ENCODE measurements around the gene USP34. TPM values are rescaled to one million over a fixed set of nuclear protein-coding genes. Genes with fewer than 3 reads are reported as not detected.
A peak's percentile ranks its signal among the peaks of the same experiment; 100 is the strongest.

The USP34 gene
- total and polyA plus RNA-seq, 2 of the 8 experiments (the other 6 are each of a cell fraction or from before 2014, with no cell fraction given): 56.7 to 91.7 TPM

DNA sequence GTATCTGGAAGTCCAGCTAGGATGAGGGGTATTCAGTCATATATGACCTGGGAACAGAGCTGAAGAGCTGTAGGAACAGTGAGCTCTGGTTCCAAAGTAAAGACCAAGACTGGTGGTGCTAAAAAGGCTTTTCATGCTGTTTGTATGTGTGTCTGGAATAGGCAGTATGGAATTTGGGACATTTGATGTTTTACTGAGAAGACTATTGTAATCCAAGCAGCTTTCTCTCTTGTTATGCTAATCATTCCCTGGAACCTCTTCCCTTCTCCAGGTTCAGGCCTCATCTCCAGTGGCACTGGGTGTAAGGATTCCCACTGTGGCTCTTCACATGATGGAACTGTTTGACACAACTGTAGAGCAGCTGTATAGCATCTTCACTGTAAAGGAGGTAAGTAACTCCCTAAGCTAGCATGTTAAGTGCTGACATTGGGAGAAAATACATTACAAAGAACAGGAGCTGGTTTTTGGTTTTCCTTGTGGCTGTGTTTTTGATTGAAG lies 285.6 kb downstream of the USP34 start:
- Histone ChIP-seq H2AK5ac (ENCODE audit: low read depth, low read length) (no peak overlapping the region), H3K27me3 (replicated peaks in 1 of 4; ENCODE audit: control insufficient read depth in 3 of 4, extremely low read depth in 1 of 4, insufficient read depth in 3 of 4, low read length in 3 of 4) (no peaks in the 10 kb centered on the region), H3K79me2 (ENCODE audit: control insufficient read depth in 1 of 2, insufficient read depth in 2 of 2, low read length in 2 of 2) (no peaks in the 10 kb centered on the region), H3K56ac (replicated peaks; ENCODE audit: insufficient read length, low read depth, low read length) (no peak overlapping the region), H3K18ac (ENCODE audit: extremely low read depth, low read length) (no peak overlapping the region), H3K4me3 (ENCODE audit: extremely low read depth in 1 of 4, insufficient read depth in 2 of 4, low read depth in 3 of 4, low read length in 4 of 4) (no peak overlapping the region; a peak in 1 of 8 replicates), H4K5ac (ENCODE audit: insufficient read length, low read depth, low read length) (no peak overlapping the region), H3K79me1 (ENCODE audit: low read depth, low read length) (no peaks in the 10 kb centered on the region; the same call in 1 of the 2 replicates), H3K4ac (replicated peaks; ENCODE audit: insufficient read length, low read depth, low read length) (no peak overlapping the region), H3K4me1 (replicated peaks in 1 of 4; ENCODE audit: control insufficient read depth in 3 of 4, insufficient read depth in 4 of 4, low read length in 3 of 4) (peaks cover 0 to 7% (median 3%) of the 10 kb centered on the region in 4 experiments; a peak in 3 of 7 replicates), H3K9me3 (ENCODE audit: insufficient read depth in 2 of 2, low read depth in 1 of 2, low read length in 1 of 2) (no peaks in the 10 kb centered on the region), H2BK120ac (replicated peaks; ENCODE audit: low read depth, low read length) (no peak overlapping the region), H3K23ac (ENCODE audit: insufficient read length) (no peak overlapping the region), H3K14ac (ENCODE audit: insufficient read length) (no peak overlapping the region), H4K8ac (ENCODE audit: extremely low read depth, insufficient read depth, low read length) (no peak overlapping the region), H3K36me3 (ENCODE audit: control insufficient read depth in 2 of 4, insufficient read depth in 4 of 4, low read length in 3 of 4) (peaks cover 17 to 93% (median 57%) of the 10 kb centered on the region in 4 experiments), H3K23me2 (ENCODE audit: low read depth, low read length) (no peaks in the 10 kb centered on the region; the same call in 1 of the 2 replicates), H2BK20ac (ENCODE audit: low read length) (no peak overlapping the region), H3K9ac (replicated peaks in 1 of 4; ENCODE audit: extremely low read depth in 1 of 4, low read depth in 3 of 4, low read length in 3 of 4) (no peak overlapping the region; a peak in 1 of 7 replicates), H4K20me1 (replicated peaks in 1 of 2; ENCODE audit: control insufficient read depth in 1 of 2, insufficient read depth in 2 of 2, low read length in 2 of 2) (peaks cover 2 to 3% of the 10 kb centered on the region in 2 experiments), H4K91ac (replicated peaks; ENCODE audit: insufficient read length, low read length) (no peak overlapping the region), H3K27ac (ENCODE audit: low read depth, low read length) (no peak overlapping the region), H2BK12ac (ENCODE audit: low read depth, low read length) (no peak overlapping the region), H2BK5ac (ENCODE audit: low read depth, low read length) (no peak overlapping the region), H2BK15ac (ENCODE audit: low read length) (no peak overlapping the region), H2AFZ (ENCODE audit: low read length) (no peak overlapping the region), H3K4me2 (ENCODE audit: insufficient read depth in 1 of 2, low read depth in 2 of 2, low read length in 2 of 2) (0 out of 4 replicates have a peak overlapping the region, but pooled peaks of 1 of the 2 experiments have one; percentile 13)
- DNase-seq (ENCODE audit: low read depth in 1 of 2, low spot score in 2 of 2): no peak
- no peak for FAIRE-seq
- POLR2A ChIA-PET (ENCODE audit: partially characterized antibody): interaction anchor here (0.5 to 2.5 kb wide), 5 partner anchors 9 to 264 kb away, joined by 3 to 12 read pairs (median 5); no protein-coding TSS in a partner anchor
- CTCF ChIA-PET (ENCODE audit: partially characterized antibody): interaction anchor here (0.6 to 1.4 kb wide), 3 partner anchors 9 to 68 kb away, joined by 3 read pairs; no protein-coding TSS in a partner anchor
- TF ChIP-seq SIN3A (conservative IDR thresholded peaks at IDR 0.05 in 1 of 2, IDR thresholded peaks at IDR 0.05 in 1 of 2; ENCODE audit: low read depth in 1 of 2, low read length in 2 of 2) (no peak), HDAC6 (IDR thresholded peaks at IDR 0.05; ENCODE audit: low read depth, low read length) (no peak), SIRT6 (IDR thresholded peaks at IDR 0.05; ENCODE audit: low read length) (no peak), SRF (IDR thresholded peaks at IDR 0.05; ENCODE audit: low read depth, low read length) (no peak)

All from H1 (cell line).